RWPE2 (cell line): ENCODE data around the gene CORO1C.

ENCODE experiments used
- ATAC-seq: fragments of 200-7000 bp; cut with Tn5 transposase; 3 replicates; pipeline ENCODE4 v1.9.1; 2021; ENCODE audit warnings: low read depth
- DNase-seq: peaks from one replicate; pipeline ENCODE4 v3.0.0-alpha.2; 2020; ENCODE audit warnings: low spot score
- H3K27ac ChIP-seq: fragments of 450-650 bp; 2 replicates; pipeline ENCODE4 v1.5.1; 2017; ENCODE audit warnings: mild to moderate bottlenecking; ENCODE audit not compliant: poor library complexity, severe bottlenecking
- H3K27me3 ChIP-seq: fragments of 250-450 bp; sonication (Bioruptor Pico); 2 replicates; pipeline ENCODE4 v1.5.1; 2021; ENCODE audit warnings: mild to moderate bottlenecking, moderate library complexity; ENCODE audit not compliant: insufficient read depth, poor library complexity, severe bottlenecking
- H3K36me3 ChIP-seq: fragments of 250-450 bp; sonication (Bioruptor Pico); 2 replicates; pipeline ENCODE4 v1.5.1; 2020; ENCODE audit warnings: low read depth, mild to moderate bottlenecking, moderate library complexity
- H3K4me1 ChIP-seq: fragments of 250-450 bp; sonication (Bioruptor Pico); 2 replicates; pipeline ENCODE4 v1.5.1; 2021; ENCODE audit warnings: mild to moderate bottlenecking, moderate library complexity; ENCODE audit not compliant: insufficient read depth, poor library complexity, severe bottlenecking
- H3K4me3 ChIP-seq: fragments of 250-450 bp; sonication (Bioruptor Pico); 2 replicates; pipeline ENCODE4 v1.5.1; 2021; ENCODE audit warnings: mild to moderate bottlenecking, moderate library complexity; ENCODE audit not compliant: severe bottlenecking
- H3K9me3 ChIP-seq: fragments of 250-450 bp; sonication (Bioruptor Pico); 2 replicates; pipeline ENCODE4 v1.5.1; 2021; ENCODE audit warnings: mild to moderate bottlenecking, moderate library complexity; ENCODE audit not compliant: severe bottlenecking
- TF ChIP-seq, protein P1 (sequence below): fragments of 450-650 bp; IDR thresholded peaks from one replicate; pipeline ENCODE4 v1.5.1; 2017; ENCODE audit warnings: mild to moderate bottlenecking, moderate library complexity; ENCODE audit not compliant: poor library complexity, severe bottlenecking

CORO1C gene

DNA sequence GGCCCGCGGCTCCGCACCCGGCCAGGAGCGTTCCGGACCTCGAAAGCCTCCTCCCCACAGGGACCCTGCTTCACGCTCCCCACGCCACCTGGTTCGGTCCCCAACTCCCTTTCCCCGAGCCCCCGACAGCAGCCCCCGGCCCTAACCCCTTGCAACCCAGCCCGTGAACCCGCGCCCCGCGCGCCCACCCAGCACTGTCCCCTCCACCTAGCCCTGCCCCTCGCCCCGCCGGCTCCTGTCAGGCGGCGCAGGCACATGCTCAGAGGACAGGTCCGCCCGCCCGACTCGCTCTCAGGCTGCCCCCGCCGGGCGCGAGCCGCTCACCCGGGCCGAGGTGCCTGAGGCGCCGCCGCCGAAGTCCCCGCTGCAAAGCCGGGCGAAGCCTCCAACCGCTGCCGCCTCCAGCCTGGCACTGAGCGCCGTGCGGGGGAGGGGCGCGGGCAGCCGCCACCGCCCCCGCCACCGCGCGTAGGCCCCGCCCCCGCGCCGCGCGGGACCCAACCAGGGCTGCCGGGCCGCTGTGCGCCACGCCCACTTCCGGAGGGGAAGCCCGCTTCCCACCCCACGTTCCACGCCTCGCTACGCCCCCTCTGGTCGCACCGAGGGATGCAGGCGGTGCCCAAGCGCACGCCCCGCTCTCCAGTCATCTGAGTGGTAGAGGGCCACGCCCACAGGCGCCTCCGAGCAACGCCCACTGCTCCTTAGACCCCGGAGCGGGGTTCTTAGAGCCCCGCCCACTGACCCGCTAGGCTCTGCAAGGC lies at the start of gene CORO1C:
Gene CORO1C, minus strand, starts transcription at position 414 of the 761 bp plus-strand sequence. CDS start 30,200 bp downstream, outside the sequence.
- peak within 1 kb of the TSS; percentile 87 for H3K4me3 ChIP-seq
- TF ChIP-seq, protein P1, sequence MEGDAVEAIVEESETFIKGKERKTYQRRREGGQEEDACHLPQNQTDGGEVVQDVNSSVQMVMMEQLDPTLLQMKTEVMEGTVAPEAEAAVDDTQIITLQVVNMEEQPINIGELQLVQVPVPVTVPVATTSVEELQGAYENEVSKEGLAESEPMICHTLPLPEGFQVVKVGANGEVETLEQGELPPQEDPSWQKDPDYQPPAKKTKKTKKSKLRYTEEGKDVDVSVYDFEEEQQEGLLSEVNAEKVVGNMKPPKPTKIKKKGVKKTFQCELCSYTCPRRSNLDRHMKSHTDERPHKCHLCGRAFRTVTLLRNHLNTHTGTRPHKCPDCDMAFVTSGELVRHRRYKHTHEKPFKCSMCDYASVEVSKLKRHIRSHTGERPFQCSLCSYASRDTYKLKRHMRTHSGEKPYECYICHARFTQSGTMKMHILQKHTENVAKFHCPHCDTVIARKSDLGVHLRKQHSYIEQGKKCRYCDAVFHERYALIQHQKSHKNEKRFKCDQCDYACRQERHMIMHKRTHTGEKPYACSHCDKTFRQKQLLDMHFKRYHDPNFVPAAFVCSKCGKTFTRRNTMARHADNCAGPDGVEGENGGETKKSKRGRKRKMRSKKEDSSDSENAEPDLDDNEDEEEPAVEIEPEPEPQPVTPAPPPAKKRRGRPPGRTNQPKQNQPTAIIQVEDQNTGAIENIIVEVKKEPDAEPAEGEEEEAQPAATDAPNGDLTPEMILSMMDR: peak; percentile 91
- no peaks in the 10 kb centered on the region for H3K27me3 ChIP-seq
- peaks cover 43% of the 10 kb centered on the region for H3K4me1 ChIP-seq
- ATAC-seq: peak; percentile 46
- no peaks in the 10 kb centered on the region for H3K9me3 ChIP-seq
- H3K36me3 ChIP-seq: peaks cover 21% of the 10 kb centered on the region
- DNase-seq: peak; percentile 95
- peak within 1 kb of the TSS; percentile 94 for H3K27ac ChIP-seq

- H3K4me3 ChIP-seq: no peak overlapping the region
- DNase-seq: no peak
Observed at GRCh38 chr12:108779998-108780688, 48.8 kb upstream of the CORO1C start.

GRCh38 chr12:108778053-108778452 lies 46.7 kb upstream of the CORO1C start:
- Histone ChIP-seq H3K36me3 (0 out of 2 replicates have a peak, but pooled peaks cover 7% of the 10 kb centered on the region), H3K27ac (no peak overlapping the region), H3K27me3 (no peaks in the 10 kb centered on the region), H3K9me3 (no peaks in the 10 kb centered on the region), H3K4me1 (peaks cover 12% of the 10 kb centered on the region), H3K4me3 (no peak overlapping the region)
- no peak for DNase-seq
- TF ChIP-seq, protein P1: no peak
- ATAC-seq: no peak

More at GRCh38 chr12:108779998-108780688, 48.8 kb upstream of the CORO1C start:
- no peak overlapping the region for H3K27ac ChIP-seq
- H3K4me1 ChIP-seq: no peaks in the 10 kb centered on the region
- no peak for ATAC-seq
- TF ChIP-seq, protein P1: no peak
- no peaks in the 10 kb centered on the region for H3K9me3 ChIP-seq
- no peaks in the 10 kb centered on the region for H3K27me3 ChIP-seq
- peaks cover 11% of the 10 kb centered on the region for H3K36me3 ChIP-seq

DNA sequence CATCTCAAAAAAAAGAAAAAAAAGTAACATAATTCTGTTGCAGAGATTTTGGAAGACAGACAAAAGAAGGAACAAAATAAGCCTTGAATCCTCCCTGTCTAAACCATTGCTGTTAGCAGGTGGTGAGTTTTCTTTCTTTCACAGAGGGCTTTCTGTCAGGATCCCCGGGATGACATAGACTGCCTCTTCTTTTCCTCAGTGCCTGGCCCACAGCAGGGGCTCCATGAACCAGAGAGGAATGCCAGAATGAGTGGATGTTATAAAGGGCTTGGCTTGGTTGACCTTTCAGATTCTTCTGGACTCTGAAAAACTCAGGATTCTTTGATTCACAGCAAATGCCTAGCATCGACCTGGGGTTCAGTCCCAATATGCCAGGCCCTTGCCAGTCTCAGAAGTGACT lies 45.8 kb upstream of the CORO1C start:
- DNase-seq (no peak), ATAC-seq (no peak)
- H3K4me1 ChIP-seq: peaks cover 12% of the 10 kb centered on the region
- H3K27ac ChIP-seq: no peak overlapping the region
- no peaks in the 10 kb centered on the region for H3K9me3 ChIP-seq
- H3K4me3 ChIP-seq: no peak overlapping the region
- H3K27me3 ChIP-seq: no peaks in the 10 kb centered on the region
- H3K36me3 ChIP-seq: no peaks in the 10 kb centered on the region
- TF ChIP-seq, protein P1: no peak
